Bone marrow (tissue), 2 donors: ENCODE measurements around the gene MED27.

Experiments used
- DNase-seq, 2 donors: peaks; one replicate each; lab custom pipeline; 2025; lab: John Stamatoyannopoulos, UW

MED27 gene

DNA sequence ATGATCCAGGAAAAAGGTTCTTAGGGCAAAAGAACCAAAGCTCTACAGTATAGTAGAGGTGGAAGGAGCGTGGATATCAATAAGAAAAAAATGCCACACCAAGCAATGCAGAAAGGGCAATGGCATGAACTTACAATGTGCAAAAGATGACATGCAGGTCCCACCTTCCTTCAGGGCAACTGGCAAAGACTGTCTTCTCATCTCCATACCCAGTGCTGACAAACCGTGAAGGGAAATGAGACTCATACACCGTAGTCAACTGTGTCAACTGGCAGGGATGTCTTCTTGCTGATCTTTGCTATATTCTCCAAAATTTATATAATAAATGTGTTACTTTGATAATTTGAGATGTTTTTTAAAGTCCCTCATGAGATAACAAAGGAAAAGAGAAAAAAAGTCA lies 36.0 kb downstream of the MED27 start:
- no peak for DNase-seq

DNA sequence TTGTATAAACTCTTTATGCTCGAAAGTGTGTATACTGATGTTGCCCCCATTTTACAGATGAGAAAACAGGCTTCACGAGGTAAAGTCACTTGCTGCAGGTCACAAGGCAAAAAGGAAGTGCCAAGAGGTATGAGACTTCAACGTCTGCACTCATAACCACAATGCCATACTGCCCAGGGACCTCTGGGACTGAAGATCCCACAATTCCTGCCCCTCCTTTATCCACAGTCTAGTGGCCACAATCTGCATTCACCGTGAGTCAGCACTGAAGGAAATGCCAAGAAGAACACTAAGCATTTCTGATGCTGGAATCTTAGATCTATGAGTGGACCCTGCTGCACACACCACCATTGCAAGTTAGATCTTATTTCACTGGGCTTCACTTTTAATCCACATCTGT lies 37.3 kb downstream of the MED27 start:
- DNase-seq: no peak

DNA sequence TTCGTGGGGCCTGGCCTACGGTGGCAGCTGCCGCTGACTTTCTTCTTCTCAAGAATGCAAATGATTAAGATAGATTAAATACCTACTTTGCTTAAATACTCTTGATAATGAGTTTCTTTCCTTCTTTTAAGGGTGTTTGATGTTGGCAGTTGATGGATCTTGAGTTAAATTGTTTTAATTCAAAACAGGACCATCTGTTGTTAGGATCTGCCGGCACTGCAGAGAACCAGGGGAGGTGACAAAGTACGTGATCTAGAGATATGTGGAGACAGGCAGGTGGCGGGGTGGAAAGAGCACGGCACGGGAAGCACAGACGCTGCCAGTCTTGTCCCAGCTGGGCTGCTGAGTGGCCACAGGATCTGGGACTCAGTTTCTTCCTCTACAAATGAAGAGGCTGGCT lies 37.9 kb downstream of the MED27 start:
- no peak for DNase-seq

DNA sequence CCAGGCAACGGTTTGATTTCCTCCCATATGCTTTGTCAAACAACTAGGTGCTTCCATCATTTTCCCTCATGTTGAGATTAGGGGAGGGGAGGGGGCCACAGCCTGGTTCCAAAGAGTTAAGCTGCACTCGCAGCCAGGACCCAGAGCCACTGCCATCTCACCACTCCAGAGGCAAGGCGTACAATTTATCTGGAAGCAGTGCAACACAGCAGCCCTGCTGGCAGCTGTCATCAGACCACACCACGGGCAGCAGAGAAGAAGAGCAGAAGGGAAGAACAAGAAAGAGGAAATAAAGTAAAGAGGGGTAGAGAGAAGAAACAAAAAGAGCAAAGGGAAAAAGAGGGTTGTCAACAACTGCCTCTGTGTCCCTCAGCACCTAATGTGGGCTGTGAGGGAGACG lies 38.9 kb downstream of the MED27 start:
- DNase-seq: no peak

DNA sequence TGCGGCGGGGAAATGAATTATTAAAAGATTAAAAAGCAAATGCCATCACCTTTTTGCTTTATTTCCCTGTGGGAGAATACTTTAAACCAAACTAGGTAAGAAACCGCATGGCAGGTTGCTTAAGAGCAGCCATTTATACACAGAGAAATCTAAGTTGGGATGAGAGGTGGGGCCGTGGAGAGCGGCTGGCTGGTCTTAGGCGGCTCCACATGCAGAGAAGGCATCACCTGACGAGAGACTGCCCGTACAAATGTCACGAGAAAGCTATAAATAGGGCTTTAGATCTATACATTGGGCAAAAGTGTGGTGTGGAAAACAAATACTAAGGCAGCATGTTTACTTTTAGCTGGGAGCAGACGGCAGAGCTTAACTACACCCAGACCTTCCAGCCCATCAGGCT lies 39.4 kb downstream of the MED27 start:
- no peak for DNase-seq

DNA sequence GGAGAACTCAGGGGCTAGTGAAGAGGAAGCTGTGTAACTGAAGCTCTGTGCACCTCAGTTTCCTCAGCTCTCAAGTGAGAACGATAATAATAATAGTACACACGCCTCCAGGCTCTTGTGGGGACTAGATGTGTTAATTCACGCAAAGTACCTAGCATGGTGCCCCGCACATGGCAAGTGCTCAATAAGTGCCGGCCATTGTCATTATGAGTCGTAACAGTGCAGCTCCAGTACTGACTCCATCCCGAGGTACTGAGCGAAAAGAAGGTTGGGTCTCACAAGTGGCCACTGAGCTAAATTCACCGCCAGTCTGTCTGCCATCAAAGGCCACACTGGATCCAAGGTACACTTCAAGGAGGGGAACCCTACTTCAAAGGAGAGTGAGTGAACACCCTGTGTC lies 40.4 kb downstream of the MED27 start:
- DNase-seq: no peak

DNA sequence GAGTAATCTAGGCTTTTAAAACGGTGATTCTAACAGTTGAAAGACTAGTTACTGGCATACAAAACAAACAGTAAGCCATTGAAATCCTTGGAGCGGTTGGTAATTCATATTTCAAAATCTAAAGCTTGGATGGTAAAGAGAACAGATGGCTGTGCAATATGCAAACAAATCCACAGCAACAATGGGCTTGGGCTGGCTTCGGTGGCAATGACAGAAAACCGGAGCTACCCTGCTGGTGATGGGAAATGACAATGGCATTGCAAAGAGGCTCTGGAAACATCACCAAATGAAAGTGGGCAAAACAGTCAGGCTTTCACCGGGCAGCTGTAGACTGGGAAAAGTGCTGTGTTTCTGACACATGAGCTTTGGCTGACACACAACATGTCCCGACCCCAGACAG lies 42.2 kb downstream of the MED27 start:
- DNase-seq: no peak

DNA sequence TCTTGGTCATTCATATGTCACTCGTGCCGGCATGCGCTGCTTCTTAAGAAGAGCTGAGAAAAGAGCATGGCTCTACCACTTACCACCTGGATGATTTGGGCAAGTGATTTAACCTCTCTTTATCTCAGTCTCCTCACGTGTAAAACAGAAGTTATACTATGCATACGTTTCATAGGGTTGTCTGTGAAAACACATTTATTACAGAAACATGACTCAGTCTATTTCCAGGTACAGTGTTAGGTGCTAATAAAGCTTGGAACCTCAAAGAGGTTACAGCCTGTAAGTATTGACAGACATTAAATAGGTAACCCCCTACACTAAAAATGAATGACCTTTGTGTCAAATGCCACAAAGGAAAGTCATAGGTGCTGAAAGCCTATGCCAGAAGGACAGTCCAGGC lies 43.1 kb downstream of the MED27 start:
- DNase-seq: no peak

DNA sequence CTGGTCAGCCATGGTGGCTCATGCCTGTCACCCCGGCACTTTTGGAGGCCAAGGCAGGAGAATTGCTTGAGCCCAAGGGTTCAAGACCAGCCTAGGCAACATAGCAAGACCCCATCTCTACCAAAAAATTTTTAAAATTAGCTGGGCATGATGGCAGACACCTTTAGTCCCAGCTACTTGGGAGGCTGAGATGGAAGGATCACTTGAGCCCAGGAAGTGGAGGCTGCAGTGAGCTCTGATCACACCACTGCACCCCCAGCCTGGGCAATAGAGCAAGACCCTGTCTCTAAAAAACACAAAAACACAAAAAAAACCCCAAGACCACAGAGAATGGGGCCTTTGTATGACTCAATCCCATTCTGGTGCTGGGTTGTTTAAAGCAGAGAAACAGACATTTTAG lies 44.0 kb downstream of the MED27 start:
- no peak for DNase-seq

DNA sequence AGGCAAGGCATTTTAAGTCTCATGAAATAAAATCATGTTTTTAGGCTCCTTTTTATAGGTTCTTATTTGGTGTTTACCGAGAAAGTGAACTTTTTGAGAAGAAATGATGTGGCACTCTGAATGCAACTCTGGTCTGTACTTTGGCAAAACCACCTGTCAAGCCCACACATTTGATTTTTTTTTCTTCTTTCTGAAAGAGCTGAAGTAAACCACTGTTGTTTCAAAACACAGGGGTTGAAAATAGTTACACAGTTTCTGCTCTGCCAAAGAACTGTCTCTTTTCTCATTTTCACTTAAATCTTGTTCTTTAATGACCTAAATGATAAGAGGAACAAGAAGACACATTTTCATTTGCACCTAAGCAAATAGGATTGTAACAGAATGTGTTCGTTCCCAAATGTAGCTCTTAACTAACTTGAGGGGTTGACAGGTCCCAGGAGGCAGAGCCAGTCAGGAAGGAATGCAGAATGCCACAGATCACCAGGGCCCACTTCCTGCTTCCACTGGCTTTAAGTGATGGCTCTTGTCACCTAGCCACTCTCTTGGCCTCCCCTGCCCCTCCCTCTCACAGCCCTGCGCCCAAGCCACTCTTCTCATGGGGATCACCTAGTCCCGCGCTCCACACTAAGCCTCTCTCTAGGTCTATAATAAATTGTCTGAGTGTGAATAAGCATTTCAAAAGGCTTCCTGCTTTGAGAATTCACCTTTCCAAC lies 47.3 kb downstream of the MED27 start:
- no peak for DNase-seq

DNA sequence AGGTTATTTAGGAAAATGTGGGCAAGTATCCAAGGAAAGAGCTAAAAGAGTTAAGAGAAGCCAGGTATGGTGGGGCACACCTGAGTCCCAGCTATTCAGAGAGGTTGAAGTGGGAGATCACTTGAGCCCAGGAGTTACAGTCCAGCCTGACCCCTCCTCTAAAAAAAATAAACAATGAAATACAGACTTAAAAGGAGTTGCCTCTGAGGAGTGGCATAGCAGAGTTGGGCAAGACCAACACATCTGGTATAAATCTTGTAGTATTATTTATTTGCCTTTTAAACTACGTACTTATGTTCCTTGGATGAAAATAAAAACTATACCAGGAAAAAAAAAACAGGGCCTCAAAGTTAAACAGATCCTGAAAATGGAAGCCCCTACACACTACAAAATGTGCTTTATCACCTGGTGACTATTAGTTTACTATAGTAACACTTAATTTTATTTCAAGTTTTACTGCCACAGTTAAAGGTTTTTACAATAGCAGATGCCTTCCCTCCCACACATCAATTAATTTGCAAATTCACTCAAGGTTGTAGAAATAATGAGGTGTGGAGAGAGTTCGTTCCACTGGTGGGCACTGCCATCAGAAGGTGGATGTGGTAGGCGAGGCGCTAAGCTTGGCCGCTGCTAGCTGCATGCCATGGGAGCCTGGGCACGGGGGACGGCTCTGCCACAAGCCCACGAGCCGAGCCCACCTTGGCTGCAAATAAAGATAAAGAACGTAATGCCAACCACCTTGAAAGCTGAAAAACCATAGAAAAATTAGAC lies 48.0 kb downstream of the MED27 start:
- DNase-seq: no peak

DNA sequence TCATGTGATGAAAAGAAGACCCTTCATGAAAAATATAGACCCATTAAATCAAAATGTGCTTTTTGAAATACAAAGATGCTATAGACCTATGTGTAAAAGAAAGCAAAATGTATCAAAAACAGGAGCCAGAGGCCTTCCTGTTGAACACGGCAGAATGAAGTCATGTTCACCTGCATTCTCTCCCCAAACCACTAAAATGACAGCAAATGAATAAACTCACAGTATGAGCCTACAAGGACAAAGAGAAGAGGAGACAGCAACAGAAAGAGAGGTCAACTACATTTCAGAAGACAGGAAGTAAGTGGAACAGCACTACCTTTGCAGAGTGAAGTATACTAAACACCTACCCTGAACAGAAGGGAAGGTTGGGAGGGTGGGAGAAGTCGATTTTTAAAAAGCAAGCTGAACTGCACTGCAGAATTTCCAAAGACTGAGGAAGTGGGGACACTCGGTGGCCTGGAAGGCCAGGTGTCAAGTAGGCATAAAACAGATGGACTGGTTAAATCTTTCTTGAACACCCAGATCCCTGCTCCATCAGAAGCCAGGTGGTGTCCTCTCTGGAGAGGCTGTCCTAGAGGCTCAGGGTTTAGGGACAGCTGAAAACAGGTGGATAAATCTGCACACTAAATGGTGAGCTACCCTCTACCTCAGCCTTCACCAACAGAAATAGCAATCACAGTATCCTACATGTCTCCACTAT lies 48.9 kb downstream of the MED27 start:
- DNase-seq: no peak

DNA sequence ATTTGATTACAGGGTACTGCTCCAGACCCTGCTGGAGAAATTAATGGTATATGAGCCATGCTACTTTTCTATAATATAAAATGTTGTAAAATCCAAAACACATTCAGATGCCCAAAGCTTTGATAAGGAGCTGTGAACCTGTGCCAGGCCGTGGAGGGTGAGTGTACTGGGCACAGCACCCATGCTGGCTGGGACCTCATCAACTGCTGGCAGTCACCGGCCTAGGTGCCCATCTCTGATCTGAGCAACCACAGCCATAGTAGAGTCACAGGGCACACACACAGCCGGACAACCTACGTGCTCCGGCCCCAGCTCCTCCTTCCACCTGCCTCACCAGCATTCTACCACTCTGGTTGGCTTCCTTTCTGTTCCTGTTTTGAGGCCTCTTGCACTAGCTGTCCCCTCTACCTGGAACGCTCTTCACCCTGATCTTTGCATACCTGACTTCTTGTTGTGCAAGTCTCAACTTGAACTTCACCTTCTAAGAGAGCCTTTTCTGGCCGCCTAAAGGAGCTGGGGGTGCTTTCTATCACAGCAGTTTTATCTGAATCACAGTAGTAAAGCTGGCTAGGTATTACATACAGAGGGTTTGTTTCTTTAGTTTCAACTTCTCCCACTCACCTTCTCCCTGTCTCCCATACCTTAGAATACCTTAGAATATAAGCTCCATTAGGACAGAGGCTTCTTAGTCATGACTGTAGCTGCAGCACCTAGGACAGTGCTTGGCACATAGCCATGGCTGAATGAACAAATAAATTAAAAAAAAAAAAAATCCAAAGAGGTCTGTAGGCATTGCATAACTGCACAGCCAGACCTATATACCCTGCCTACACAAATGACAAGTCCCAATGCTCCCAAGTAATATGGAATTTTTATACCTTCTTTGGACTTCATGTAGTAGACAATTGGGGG lies 51.7 kb downstream of the MED27 start:
- DNase-seq: no peak

DNA sequence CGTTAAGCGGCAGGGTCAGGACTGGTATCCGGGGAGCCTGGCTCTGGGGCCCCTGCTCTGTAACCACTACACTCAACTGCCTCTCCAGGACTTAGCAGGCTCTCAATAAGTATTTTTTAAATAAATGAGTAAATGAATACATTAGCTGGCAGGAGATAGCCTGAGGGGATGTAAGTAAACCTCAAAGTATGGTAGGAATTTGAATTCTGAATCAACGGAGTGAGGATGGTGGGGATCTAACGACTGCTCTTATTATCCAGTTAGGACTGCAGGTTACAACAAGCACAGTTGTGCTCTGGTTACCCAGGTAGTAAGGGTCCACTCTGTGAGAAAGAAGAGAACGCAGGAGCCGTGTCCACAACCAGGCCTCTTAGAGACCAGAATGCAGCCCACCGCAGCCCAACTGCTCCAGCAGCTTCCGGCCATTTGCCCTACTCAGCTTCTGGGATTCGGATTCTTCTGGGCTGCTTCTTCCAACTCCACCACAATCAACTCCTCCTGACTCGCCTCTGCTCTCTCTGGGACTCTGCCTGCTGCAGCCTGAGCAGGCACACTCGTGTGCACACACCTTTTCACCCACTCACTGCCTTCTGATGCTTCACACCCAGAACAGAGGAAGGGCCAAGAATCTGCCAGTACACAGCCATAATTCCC lies 52.6 kb downstream of the MED27 start:
- no peak for DNase-seq

DNA sequence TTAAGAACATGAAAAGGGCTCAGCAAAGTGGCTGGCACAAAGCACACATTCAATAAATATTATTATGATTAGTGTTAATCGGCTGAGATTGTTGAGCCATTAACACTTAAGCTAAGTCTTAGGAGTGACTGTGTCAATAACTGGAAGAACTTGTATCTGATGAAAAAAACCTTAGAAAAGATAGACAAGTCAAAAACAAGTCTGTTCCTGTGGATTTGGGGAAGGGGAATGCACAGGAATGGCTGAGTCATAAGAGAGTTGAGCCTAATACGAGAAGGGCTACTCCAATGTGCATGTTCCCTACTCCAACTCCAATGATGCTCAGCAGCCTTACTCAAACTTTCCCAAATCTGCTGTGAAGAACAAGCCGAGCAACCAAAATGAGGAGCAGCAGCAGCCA lies 53.9 kb downstream of the MED27 start:
- DNase-seq: no peak

DNA sequence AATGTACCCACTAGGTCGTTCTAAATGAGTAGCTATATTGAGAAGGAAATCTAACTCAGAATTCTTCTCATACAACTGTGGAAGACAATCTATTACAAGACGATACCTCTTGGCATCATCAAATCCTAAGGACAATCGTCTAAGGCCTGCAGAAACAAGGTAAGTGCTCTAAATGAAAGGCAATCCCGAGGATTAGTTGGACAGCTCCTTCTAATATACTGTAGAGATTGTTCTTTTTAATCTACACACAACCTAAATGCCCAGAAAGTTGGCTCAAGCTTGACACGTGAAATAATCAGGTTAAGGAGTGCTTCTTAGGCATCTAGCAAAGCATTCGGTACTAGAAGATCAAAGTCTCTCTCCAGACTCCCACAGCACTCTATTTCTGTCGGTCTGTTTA lies 55.1 kb downstream of the MED27 start:
- no peak for DNase-seq

DNA sequence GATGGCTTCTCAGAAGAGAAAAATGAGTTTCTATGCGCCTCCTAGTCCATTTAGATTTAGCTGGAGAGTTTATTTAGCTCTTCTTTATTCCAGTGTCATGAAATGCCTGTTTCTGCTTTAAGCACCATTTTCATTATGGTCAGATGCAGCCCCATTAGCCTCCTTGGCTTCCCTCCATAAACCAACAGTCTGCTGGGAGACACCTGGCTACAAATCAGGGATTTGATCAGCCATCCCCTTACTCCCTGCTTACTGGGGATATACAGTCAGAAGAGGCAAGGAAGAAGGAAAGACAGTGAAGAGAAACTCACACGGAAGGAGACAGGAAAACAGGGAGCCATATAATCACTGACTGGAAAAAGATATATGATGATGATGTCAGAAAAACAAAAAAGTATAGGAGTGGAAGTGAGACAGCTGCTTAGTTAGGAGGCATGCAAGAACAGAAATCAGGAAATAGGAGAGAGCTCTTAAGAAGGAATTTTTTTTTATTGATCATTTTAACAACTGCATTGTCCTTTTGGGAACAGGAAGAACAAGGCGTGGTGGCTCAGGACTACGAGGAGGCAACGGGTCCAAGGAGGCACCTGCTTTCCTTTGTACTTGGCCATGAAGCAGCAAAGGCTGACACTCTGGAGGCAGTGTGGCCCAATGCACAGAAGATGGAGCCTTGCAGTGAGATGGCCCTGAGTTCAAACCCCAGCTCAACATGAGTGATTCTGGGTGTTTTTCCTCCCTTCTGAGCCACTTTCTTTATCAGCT lies 56.1 kb downstream of the MED27 start:
- DNase-seq: no peak

DNA sequence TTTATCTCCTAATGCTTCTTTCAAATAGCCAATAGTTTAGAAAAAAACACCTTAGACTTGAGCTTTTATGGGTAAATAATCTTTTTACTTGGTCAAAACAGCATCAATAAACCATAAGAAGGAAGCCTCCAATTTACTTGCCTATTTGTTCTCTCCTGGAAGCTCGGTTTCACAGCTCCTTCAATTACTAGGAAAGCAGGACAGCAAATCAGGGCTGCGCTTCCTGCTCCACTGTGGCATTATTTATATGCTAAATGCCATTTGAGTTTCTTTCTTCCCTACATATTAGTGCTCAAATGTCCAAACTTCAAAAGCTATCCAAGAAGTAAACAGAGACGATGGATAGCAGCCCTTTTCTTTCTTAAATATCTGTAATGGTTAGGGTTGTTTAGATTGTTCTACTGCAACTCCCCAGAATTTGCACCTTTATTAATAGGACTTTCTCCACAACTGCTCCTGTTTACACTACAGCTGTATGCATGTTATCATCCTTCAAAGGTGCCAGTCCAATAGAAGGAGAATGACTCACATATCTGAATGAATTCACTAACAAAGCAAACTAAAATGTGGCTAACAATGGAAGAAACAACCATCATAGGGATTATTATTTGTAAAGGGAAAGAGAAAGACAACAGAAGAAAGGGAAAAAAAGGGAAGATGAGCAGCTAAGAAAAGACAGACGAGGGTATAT lies 58.7 kb downstream of the MED27 start:
- DNase-seq: no peak

DNA sequence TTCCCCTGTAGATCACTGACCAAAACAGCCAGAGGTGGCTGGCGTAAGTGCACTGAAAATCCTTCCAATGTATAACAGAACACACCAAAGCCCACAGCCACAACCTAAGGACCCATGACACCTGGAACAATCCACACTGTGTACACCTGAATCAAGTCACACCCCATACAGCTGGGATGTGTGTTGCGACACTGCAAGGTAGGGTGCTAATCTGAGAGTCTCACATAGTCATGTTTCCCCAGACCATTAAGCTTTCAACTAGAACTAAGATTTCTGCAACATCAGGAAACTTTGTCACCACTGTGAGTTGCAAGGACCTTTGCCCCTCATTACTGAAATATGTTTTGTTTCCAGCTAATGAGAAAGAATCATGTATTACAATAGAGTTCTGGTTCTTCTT lies 59.4 kb downstream of the MED27 start:
- no peak for DNase-seq

DNA sequence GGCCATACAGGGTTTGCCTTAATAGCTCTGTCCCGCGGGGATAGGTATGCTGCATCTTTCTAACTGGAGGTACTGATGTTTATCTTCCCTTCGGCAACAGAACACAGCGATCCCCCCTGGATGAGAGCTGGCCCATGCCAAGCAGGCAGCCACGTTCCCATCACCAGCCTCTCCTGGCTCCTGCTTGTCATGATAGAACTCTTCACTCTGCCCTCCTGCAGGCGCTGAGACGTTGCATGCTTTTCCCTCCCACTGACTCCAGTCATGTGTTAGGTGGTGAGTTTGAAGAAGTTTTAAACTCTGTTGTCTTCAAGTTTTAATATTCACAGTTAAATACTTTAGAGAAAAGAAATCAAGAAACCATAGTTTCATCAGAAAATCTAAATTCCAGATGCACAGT lies 60.0 kb downstream of the MED27 start:
- no peak for DNase-seq
